DND-41 (cell line): ENCODE data around the gene ALOX5.
"Not testable (repeated sequence)": the region's sequence is repeated elsewhere in the genome, so short reads cannot be mapped to it uniquely, and the experiment has no call there.

ENCODE experiments used
- ATAC-seq: fragments of 200-7000 bp; cut with Tn5 transposase; 3 replicates; pipeline ENCODE4 v1.9.1; 2021; ENCODE audit warnings: low read depth; ENCODE audit not compliant: insufficient read depth
- DNase-seq: peaks from one replicate; pipeline ENCODE4 v3.0.0-alpha.2; 2020
- H2AFZ ChIP-seq: 2 replicates; pipeline ENCODE4 v1.6.0; 2012; ENCODE audit warnings: low read depth, low read length
- H3K27ac ChIP-seq: 2 replicates; pipeline ENCODE4 v1.5.1; 2012; ENCODE audit warnings: low read length, inconsistent platforms
- H3K27me3 ChIP-seq: fragments of 200-600 bp; sonication (generic); 2 replicates; pipeline ENCODE4 v1.6.0; 2012; ENCODE audit warnings: low read length, mild to moderate bottlenecking, inconsistent platforms; ENCODE audit not compliant: insufficient read depth, poor library complexity
- H3K36me3 ChIP-seq: 2 replicates; pipeline ENCODE4 v1.5.1; 2012; ENCODE audit warnings: low read length, inconsistent platforms; ENCODE audit not compliant: insufficient read depth
- H3K4me1 ChIP-seq: 2 replicates; pipeline ENCODE4 v1.5.1; 2012; ENCODE audit warnings: mild to moderate bottlenecking, low read length; ENCODE audit not compliant: insufficient read depth
- H3K4me2 ChIP-seq: 2 replicates; pipeline ENCODE4 v1.6.0; 2012; ENCODE audit warnings: mild to moderate bottlenecking, moderate library complexity, low read length, inconsistent platforms; ENCODE audit not compliant: insufficient read depth
- H3K4me3 ChIP-seq, 2 experiments: fragments of 200-600 bp in 1 of 2; shearing (Covaris generic) in 1 of 2; 2 replicates each; pipeline ENCODE4 v1.5.1; 2012 to 2016; ENCODE audit warnings: inconsistent platforms in 2 of 2, low read length in 2 of 2, mild to moderate bottlenecking in 2 of 2, low read depth in 1 of 2, moderate library complexity in 1 of 2
- H3K79me2 ChIP-seq: 2 replicates; pipeline ENCODE4 v1.6.0; 2012; ENCODE audit warnings: low read length, inconsistent platforms; ENCODE audit not compliant: insufficient read depth
- H3K9ac ChIP-seq: 2 replicates; pipeline ENCODE4 v1.6.0; 2012; ENCODE audit warnings: low read depth, mild to moderate bottlenecking, inconsistent platforms, low read length, moderate library complexity
- H3K9me3 ChIP-seq: 2 replicates; pipeline ENCODE4 v1.5.1; 2012; ENCODE audit warnings: low read length, moderate library complexity, mild to moderate bottlenecking, inconsistent platforms; ENCODE audit not compliant: insufficient read depth, severe bottlenecking
- H4K20me1 ChIP-seq: 2 replicates; pipeline ENCODE4 v1.6.0; 2012; ENCODE audit warnings: low read length; ENCODE audit not compliant: insufficient read depth
- EZH2 ChIP-seq: IDR thresholded peaks from 3 replicates; pipeline ENCODE4 v1.6.1; 2012; ENCODE audit warnings: borderline replicate concordance, low read depth, mild to moderate bottlenecking, moderate library complexity, low read length, inconsistent platforms; ENCODE audit not compliant: severe bottlenecking
- TF ChIP-seq, protein P1 (sequence below): IDR thresholded peaks from 2 replicates; pipeline ENCODE4 v1.5.1; 2012; ENCODE audit warnings: borderline replicate concordance, low read length, moderate library complexity, mild to moderate bottlenecking; ENCODE audit not compliant: poor library complexity, severe bottlenecking; ENCODE audit errors: extremely low read depth

Gene ALOX5

DNA sequence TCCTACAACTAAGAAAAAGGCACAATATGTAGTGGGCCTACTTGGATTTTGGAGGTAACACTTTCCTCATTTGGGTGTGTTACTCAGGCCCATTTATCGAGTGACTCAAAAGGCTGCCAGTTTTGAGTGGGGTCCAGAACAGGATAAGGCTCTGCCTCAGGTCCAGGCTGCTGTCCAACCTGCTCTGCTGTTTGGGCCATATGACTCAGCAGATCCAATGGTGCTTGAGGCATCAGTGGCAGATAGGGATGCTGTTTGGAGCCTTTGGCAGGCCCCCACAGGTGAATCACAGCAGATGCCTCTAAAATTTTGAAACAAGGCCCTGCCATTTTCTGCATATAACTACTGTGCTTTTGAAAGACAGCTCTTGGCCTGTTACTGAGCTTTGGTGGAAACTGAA, 34.1 kb upstream of the ALOX5 start:
- no peaks in the 10 kb centered on the region for H3K36me3 ChIP-seq
- H2AFZ ChIP-seq, result no peak overlapping the region
- no peak overlapping the region for H3K4me3 ChIP-seq
- no peak for ATAC-seq
- no peaks in the 10 kb centered on the region for H3K27me3 ChIP-seq
- H3K9ac ChIP-seq, result no peak overlapping the region
- TF ChIP-seq, protein P1, sequence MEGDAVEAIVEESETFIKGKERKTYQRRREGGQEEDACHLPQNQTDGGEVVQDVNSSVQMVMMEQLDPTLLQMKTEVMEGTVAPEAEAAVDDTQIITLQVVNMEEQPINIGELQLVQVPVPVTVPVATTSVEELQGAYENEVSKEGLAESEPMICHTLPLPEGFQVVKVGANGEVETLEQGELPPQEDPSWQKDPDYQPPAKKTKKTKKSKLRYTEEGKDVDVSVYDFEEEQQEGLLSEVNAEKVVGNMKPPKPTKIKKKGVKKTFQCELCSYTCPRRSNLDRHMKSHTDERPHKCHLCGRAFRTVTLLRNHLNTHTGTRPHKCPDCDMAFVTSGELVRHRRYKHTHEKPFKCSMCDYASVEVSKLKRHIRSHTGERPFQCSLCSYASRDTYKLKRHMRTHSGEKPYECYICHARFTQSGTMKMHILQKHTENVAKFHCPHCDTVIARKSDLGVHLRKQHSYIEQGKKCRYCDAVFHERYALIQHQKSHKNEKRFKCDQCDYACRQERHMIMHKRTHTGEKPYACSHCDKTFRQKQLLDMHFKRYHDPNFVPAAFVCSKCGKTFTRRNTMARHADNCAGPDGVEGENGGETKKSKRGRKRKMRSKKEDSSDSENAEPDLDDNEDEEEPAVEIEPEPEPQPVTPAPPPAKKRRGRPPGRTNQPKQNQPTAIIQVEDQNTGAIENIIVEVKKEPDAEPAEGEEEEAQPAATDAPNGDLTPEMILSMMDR, result no peak
- no peak for TF ChIP-seq EZH2
- no peaks in the 10 kb centered on the region for H3K79me2 ChIP-seq
- no peaks in the 10 kb centered on the region for H4K20me1 ChIP-seq
- H3K27ac ChIP-seq, result no peak overlapping the region
- no peak for DNase-seq
- H3K4me1 ChIP-seq, result no peaks in the 10 kb centered on the region
- no peaks in the 10 kb centered on the region for H3K9me3 ChIP-seq
- H3K4me2 ChIP-seq, result no peak overlapping the region

DNA sequence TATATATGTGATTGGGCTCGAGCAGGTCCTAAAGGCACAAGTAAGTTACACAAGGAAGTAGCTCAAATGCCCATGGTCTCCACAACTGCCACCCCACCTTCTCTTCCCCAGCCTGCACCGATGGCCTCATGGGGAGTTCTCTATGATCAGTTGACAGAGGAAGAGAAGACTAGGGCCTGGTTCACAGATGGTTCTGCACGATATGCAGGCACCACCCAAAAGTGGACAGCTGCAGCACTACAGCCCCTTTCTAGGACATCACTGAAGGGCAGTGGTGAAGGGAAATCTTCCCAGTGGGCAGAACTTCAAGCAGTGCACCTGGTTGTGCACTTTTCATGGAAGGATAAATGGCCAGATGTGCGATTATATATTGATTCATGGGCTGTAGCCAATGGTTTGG, 33.6 kb upstream of the ALOX5 start:
- not testable (repeated sequence) for H3K4me1 ChIP-seq, H2AFZ ChIP-seq, H3K27me3 ChIP-seq, H3K27ac ChIP-seq, H3K79me2 ChIP-seq, H3K9me3 ChIP-seq, ATAC-seq, DNase-seq, H3K4me2 ChIP-seq, H4K20me1 ChIP-seq, H3K4me3 ChIP-seq, H3K9ac ChIP-seq, H3K36me3 ChIP-seq

DNA sequence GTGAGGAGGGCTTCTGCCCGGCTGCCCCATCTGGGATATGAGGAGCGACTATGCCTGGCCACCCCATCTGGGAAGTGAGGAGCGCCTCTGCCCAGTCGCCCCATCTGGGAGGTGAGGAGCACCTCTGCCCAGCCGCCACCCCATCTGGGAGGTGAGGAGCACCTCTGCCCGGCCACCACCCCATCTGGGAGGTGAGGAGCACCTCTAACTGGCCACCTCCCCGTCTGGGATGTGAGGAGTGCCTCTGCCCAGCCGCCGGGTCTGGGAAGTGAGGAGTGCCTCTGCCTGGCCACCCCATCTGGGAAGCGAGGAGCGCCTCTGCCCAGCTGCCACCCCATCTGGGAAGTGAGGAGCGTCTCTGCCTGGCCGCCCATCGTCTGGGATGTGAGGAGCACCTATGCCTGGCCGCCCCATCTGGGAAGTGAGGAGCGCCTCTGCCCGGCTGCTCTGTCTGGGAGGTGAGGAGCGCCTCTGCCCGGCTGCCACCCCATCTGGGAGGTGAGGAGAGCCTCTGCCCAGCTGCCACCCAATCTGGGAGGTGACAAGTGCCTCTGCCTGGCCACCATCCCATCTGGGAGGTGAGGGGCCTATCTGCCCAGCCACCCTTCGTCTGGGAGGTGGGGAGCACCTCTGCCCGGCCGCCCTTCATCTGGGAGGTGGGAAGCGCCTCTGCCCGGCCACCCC, 27.2 kb upstream of the ALOX5 start:
- not testable (repeated sequence) for H3K27me3 ChIP-seq, H3K4me1 ChIP-seq, H3K36me3 ChIP-seq, H3K4me3 ChIP-seq, H3K9ac ChIP-seq, ATAC-seq, H3K27ac ChIP-seq, H3K4me2 ChIP-seq, H3K9me3 ChIP-seq, H2AFZ ChIP-seq, DNase-seq, H3K79me2 ChIP-seq, H4K20me1 ChIP-seq

GRCh38 chr10:45347464-45347863, 26.6 kb upstream of the ALOX5 start:
- not testable (repeated sequence) for H3K36me3 ChIP-seq, ATAC-seq

DNA sequence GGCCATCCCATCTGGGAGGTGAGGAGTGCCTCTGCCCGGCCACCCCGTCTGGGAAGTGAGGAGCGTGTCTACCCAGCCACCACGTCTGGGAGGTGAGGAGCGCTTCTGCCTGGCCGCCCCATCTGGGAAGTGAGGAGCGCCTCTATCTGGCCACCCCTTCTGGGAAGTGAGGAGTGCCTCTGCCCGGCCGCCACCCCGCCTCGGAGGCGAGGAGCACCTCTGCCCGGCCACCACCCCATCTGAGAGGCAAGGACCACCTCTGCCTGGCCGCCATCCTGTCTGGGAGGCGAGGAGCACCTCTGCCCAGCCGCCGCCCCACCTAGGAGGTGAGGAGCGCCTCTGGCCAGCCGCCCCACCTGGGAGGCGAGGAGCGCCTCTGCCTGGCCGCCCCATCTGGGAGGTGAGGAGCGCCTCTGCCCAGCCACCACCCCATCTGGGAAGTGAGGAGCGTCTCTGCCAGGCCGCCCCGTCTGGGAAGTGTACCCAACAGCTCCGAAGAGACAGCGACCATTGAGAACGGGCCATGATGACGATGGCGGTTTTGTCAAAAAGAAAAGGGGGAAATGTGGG, 25.7 kb upstream of the ALOX5 start:
- not testable (repeated sequence) for H2AFZ ChIP-seq, H3K36me3 ChIP-seq, ATAC-seq

More at GRCh38 chr10:45347464-45347863, 26.6 kb upstream of the ALOX5 start:
- H3K4me2 ChIP-seq, DNase-seq, H3K27ac ChIP-seq, H3K79me2 ChIP-seq, H2AFZ ChIP-seq, H3K4me1 ChIP-seq, H4K20me1 ChIP-seq, H3K4me3 ChIP-seq, H3K9ac ChIP-seq, H3K9me3 ChIP-seq, H3K27me3 ChIP-seq: not testable (repeated sequence)

More for the DNA sequence above, 25.7 kb upstream of the ALOX5 start:
- DNase-seq, H3K9me3 ChIP-seq, H3K9ac ChIP-seq, H3K27me3 ChIP-seq, H3K4me1 ChIP-seq, H3K79me2 ChIP-seq, H3K4me2 ChIP-seq, H4K20me1 ChIP-seq, H3K27ac ChIP-seq, H3K4me3 ChIP-seq: not testable (repeated sequence)
